ENCODE results near the gene AIP. TPM values are rescaled to one million over a fixed set of nuclear protein-coding genes. Genes with fewer than 3 reads are reported as not detected.

Gene AIP
- total and polyA plus RNA-seq, 9 of the 15 experiments (the other 6 are each of a cell fraction or from before 2014, with no cell fraction given): 5.2 to 92.5 (median 52.7) TPM

DNA sequence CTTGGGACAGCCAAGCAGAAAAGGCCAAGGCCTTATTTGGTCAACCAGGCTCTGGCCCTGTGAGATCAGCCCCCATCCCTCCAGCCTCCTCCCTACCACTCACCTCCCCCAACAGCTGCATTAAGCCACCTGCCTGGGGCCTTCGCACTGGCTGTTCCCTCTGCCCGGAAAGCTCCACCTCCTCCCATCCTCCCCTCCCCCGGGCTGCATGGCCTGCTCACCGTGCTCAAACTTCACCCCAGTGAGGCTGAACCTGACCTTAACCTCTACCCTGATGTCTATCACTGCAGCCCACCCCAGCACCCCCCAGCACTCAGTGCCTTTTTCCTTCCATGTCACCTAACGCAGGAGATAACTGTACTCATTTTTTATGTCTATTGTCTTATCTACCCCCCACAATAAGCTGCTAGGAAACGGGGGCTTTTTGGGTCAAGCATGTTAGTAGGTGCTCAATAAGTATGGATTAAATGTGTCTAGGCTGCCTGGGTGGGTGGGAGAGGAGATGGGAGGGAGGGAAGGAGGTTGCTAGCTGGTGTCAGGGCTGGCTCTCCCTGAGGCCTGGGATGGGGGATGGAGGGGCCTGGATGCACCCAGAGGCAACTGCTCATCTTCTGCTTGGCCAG, 46.3 kb upstream of the AIP start (continued):
- TF ChIP-seq, protein P1, sequence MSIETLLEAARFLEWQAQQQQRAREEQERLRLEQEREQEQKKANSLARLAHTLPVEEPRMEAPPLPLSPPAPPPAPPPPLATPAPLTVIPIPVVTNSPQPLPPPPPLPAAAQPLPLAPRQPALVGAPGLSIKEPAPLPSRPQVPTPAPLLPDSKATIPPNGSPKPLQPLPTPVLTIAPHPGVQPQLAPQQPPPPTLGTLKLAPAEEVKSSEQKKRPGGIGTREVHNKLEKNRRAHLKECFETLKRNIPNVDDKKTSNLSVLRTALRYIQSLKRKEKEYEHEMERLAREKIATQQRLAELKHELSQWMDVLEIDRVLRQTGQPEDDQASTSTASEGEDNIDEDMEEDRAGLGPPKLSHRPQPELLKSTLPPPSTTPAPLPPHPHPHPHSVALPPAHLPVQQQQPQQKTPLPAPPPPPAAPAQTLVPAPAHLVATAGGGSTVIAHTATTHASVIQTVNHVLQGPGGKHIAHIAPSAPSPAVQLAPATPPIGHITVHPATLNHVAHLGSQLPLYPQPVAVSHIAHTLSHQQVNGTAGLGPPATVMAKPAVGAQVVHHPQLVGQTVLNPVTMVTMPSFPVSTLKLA (conservative IDR thresholded peaks at IDR 0.05): peak in 1 of 2 experiments; percentile 62; a peak in 2 of 4 replicates
- TF ChIP-seq, protein P2, sequence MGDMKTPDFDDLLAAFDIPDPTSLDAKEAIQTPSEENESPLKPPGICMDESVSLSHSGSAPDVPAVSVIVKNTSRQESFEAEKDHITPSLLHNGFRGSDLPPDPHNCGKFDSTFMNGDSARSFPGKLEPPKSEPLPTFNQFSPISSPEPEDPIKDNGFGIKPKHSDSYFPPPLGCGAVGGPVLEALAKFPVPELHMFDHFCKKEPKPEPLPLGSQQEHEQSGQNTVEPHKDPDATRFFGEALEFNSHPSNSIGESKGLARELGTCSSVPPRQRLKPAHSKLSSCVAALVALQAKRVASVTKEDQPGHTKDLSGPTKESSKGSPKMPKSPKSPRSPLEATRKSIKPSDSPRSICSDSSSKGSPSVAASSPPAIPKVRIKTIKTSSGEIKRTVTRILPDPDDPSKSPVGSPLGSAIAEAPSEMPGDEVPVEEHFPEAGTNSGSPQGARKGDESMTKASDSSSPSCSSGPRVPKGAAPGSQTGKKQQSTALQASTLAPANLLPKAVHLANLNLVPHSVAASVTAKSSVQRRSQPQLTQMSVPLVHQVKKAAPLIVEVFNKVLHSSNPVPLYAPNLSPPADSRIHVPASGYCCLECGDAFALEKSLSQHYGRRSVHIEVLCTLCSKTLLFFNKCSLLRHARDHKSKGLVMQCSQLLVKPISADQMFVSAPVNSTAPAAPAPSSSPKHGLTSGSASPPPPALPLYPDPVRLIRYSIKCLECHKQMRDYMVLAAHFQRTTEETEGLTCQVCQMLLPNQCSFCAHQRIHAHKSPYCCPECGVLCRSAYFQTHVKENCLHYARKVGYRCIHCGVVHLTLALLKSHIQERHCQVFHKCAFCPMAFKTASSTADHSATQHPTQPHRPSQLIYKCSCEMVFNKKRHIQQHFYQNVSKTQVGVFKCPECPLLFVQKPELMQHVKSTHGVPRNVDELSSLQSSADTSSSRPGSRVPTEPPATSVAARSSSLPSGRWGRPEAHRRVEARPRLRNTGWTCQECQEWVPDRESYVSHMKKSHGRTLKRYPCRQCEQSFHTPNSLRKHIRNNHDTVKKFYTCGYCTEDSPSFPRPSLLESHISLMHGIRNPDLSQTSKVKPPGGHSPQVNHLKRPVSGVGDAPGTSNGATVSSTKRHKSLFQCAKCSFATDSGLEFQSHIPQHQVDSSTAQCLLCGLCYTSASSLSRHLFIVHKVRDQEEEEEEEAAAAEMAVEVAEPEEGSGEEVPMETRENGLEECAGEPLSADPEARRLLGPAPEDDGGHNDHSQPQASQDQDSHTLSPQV (IDR thresholded peaks at IDR 0.05): 0 out of 2 replicates have a peak, but pooled peaks have one; percentile 32
- peak; percentile 40; the same call in 1 of the 2 replicates for TF ChIP-seq ZFX (CRISPR knock-in tag; IDR thresholded peaks at IDR 0.05)
- TF ChIP-seq NFIX (CRISPR knock-in tag; IDR thresholded peaks at IDR 0.05; ENCODE audit: low read depth): no peak
- TF ChIP-seq TOE1 (IDR thresholded peaks at IDR 0.05; ENCODE audit: borderline replicate concordance): peak; percentile 71; the same call in 1 of the 2 replicates
- no peak for TF ChIP-seq TOE1 (CRISPR knock-in tag; IDR thresholded peaks at IDR 0.05; ENCODE audit: borderline replicate concordance, low read depth)
- peak; percentile 48 for TF ChIP-seq POLR2A (conservative IDR thresholded peaks at IDR 0.05)
- TF ChIP-seq, protein P3, sequence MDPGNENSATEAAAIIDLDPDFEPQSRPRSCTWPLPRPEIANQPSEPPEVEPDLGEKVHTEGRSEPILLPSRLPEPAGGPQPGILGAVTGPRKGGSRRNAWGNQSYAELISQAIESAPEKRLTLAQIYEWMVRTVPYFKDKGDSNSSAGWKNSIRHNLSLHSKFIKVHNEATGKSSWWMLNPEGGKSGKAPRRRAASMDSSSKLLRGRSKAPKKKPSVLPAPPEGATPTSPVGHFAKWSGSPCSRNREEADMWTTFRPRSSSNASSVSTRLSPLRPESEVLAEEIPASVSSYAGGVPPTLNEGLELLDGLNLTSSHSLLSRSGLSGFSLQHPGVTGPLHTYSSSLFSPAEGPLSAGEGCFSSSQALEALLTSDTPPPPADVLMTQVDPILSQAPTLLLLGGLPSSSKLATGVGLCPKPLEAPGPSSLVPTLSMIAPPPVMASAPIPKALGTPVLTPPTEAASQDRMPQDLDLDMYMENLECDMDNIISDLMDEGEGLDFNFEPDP (CRISPR knock-in tag; IDR thresholded peaks at IDR 0.05): no peak
- 0 out of 2 replicates have a peak, but pooled peaks have one; percentile 51 for TF ChIP-seq MIER1 (IDR thresholded peaks at IDR 0.05; ENCODE audit: low read depth)
- 0 out of 2 replicates have a peak, but pooled peaks have one; percentile 36 for TF ChIP-seq CBX1 (IDR thresholded peaks at IDR 0.05; ENCODE audit: low read depth)
- TF ChIP-seq EP300 (IDR thresholded peaks at IDR 0.05; ENCODE audit: low read length): peak; percentile 39
- TF ChIP-seq ZNF583 (CRISPR knock-in tag; IDR thresholded peaks at IDR 0.05): no peak
- TF ChIP-seq, protein P4, sequence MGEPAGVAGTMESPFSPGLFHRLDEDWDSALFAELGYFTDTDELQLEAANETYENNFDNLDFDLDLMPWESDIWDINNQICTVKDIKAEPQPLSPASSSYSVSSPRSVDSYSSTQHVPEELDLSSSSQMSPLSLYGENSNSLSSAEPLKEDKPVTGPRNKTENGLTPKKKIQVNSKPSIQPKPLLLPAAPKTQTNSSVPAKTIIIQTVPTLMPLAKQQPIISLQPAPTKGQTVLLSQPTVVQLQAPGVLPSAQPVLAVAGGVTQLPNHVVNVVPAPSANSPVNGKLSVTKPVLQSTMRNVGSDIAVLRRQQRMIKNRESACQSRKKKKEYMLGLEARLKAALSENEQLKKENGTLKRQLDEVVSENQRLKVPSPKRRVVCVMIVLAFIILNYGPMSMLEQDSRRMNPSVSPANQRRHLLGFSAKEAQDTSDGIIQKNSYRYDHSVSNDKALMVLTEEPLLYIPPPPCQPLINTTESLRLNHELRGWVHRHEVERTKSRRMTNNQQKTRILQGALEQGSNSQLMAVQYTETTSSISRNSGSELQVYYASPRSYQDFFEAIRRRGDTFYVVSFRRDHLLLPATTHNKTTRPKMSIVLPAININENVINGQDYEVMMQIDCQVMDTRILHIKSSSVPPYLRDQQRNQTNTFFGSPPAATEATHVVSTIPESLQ (CRISPR knock-in tag; IDR thresholded peaks at IDR 0.05): 0 out of 2 replicates have a peak, but pooled peaks have one; percentile 35
- TF ChIP-seq, protein P5, sequence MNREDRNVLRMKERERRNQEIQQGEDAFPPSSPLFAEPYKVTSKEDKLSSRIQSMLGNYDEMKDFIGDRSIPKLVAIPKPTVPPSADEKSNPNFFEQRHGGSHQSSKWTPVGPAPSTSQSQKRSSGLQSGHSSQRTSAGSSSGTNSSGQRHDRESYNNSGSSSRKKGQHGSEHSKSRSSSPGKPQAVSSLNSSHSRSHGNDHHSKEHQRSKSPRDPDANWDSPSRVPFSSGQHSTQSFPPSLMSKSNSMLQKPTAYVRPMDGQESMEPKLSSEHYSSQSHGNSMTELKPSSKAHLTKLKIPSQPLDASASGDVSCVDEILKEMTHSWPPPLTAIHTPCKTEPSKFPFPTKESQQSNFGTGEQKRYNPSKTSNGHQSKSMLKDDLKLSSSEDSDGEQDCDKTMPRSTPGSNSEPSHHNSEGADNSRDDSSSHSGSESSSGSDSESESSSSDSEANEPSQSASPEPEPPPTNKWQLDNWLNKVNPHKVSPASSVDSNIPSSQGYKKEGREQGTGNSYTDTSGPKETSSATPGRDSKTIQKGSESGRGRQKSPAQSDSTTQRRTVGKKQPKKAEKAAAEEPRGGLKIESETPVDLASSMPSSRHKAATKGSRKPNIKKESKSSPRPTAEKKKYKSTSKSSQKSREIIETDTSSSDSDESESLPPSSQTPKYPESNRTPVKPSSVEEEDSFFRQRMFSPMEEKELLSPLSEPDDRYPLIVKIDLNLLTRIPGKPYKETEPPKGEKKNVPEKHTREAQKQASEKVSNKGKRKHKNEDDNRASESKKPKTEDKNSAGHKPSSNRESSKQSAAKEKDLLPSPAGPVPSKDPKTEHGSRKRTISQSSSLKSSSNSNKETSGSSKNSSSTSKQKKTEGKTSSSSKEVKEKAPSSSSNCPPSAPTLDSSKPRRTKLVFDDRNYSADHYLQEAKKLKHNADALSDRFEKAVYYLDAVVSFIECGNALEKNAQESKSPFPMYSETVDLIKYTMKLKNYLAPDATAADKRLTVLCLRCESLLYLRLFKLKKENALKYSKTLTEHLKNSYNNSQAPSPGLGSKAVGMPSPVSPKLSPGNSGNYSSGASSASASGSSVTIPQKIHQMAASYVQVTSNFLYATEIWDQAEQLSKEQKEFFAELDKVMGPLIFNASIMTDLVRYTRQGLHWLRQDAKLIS (CRISPR knock-in tag; IDR thresholded peaks at IDR 0.05): peak; percentile 63

All from K562 (cell line).